Measurements from ENCODE around the gene RBM48.
"Not testable (repeated sequence)": the region's sequence is repeated elsewhere in the genome, so short reads cannot be mapped to it uniquely, and the experiment has no call there.

RBM48 gene

GRCh38 chr7:92513167-92513902 lies 15.3 kb upstream of the RBM48 start:
- DNase-seq (ENCODE audit: insufficient read length, low spot score) = no peak
- no peak for FAIRE-seq

DNA sequence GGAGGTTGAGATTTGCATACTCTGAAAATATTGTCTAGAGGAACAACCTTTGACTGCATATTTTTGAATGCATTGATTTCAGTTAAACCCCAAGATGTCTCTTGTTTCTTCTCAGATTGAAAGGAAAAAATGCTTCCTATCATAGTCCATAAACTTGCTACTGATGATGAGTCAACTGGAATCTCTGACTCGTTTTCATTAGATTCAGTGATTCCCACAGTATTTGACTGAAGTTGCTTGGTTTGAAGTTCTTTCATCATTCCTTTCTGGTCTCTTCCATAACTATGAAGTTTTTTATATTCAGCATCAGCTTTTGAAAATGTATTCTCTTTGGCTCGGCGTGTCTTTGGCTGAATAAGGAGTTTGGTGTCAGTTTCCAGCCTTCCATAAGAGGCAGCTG lies 11.0 kb upstream of the RBM48 start:
- TF ChIP-seq POLR2A (IDR thresholded peaks at IDR 0.05; ENCODE audit: low read depth, low read length) = no peak
- DNase-seq (ENCODE audit: insufficient read length, low spot score) = no peak
- peak; percentile 55 for FAIRE-seq

More at GRCh38 chr7:92513167-92513902, 15.3 kb upstream of the RBM48 start:
- TF ChIP-seq POLR2A (IDR thresholded peaks at IDR 0.05; ENCODE audit: low read depth, low read length) = no peak

GRCh38 chr7:92520024-92520423 lies 8.6 kb upstream of the RBM48 start:
- FAIRE-seq = no peak
- DNase-seq (ENCODE audit: insufficient read length, low spot score) = no peak
- TF ChIP-seq POLR2A (IDR thresholded peaks at IDR 0.05; ENCODE audit: low read depth, low read length) = no peak

GRCh38 chr7:92523110-92523509 lies 5.5 kb upstream of the RBM48 start:
- TF ChIP-seq POLR2A (IDR thresholded peaks at IDR 0.05; ENCODE audit: low read depth, low read length) = no peak
- DNase-seq (ENCODE audit: insufficient read length, low spot score) (no peak), FAIRE-seq (no peak)

DNA sequence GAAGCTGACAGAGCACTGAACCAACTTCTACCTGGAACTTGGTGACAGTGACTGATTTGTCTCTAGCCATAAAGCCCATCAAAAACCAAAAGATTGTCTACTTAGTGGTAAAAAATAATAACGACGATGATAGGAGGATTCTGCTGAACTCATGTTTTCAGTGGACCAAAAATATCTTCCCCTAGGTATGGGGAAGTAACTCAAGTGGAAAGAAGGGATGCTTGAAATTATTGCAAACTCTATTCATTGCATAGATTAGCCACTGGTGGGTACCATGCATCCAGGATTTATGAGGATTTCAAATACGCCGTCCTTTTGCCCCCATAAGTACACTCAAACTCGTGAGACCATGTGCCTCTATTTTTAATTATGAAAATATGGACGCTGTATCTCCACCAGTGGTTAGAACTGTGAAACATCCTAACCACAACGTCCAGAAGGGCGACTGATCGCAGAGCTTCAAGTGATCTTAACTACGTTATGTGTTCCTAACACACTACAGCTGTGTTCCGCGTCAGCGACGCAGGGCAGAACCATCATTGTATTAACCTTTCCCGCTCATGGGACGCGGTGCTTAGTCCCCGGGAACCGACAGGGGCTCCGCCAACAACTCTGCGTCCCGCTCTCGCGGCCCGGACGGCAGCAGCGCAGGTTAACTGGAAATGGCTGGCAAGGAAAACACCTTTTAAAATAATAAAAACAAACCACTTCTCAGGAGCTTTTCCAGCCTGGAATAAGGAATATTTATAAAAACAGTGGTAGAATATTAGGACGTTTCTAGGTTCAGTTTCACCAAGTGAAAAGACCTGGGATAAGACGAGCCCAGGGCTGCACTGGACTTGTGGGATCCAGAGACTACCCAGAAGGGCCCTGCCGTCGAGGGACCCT lies 1.1 kb upstream of the RBM48 start:
- FAIRE-seq (no peak), DNase-seq (ENCODE audit: insufficient read length, low spot score) (peak; percentile 37)
- TF ChIP-seq POLR2A (IDR thresholded peaks at IDR 0.05; ENCODE audit: low read depth, low read length) = no peak

DNA sequence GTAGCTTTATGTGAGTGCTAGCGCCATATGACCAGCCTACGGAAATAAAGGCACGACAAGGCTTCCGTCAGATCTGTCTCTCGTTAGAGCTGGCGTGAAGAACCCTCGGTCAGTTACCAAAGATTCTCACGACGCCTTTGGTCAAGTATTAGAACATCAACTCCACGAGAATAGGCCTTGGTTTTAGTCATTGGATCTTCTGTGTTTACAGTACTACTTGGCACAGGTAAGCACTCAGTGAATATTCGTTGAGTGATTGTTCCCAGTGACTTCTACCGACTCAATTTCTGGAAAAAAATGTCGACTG lies 316 bp downstream of the RBM48 start:
- FAIRE-seq = no peak
- DNase-seq (ENCODE audit: insufficient read length, low spot score) = no peak
- TF ChIP-seq POLR2A (IDR thresholded peaks at IDR 0.05; ENCODE audit: low read depth, low read length) = no peak

GRCh38 chr7:92534572-92534971 lies 6.0 kb downstream of the RBM48 start:
- TF ChIP-seq POLR2A (IDR thresholded peaks at IDR 0.05; ENCODE audit: low read depth, low read length) = no peak
- DNase-seq (ENCODE audit: insufficient read length, low spot score) (no peak), FAIRE-seq (no peak)

GRCh38 chr7:92543542-92543941 lies 14.9 kb downstream of the RBM48 start:
- FAIRE-seq = not testable (repeated sequence)

GRCh38 chr7:92545116-92545515 lies 16.5 kb downstream of the RBM48 start:
- FAIRE-seq; DNase-seq (ENCODE audit: insufficient read length, low spot score): not testable (repeated sequence)

More at GRCh38 chr7:92543542-92543941, 14.9 kb downstream of the RBM48 start:
- DNase-seq (ENCODE audit: insufficient read length, low spot score) = not testable (repeated sequence)

DNA sequence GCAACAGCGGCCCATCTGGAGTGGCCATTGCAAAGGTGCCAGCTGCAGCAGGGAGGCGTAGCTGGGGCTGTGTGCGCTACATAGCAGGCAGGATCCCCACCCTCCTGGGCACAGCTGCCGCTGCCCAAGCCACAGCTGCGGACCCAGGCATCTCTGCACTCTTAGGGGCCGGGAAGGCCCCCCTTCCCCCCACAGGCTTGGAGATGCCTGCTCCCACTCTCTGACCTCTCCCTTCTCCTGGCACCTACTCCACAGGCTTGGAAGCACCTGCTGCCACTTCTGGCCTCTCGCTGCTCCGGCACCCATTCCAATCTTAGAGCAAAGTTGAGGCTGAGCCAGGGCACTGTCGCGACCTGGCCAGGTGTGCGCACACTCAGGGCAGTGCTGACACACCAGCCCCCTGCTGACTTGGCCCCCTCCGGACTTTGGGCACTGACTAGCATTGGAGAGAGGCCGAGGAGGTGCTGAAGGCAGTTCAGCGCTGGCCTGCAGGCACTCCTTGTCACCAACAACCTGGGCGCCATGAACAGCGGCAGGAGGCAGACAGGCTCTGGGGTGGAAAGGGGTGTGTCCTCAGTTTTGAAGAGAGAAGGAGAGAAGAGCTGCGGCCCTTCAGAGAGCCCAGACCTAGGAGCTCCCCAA lies 18.4 kb downstream of the RBM48 start:
- no peak for FAIRE-seq
- TF ChIP-seq POLR2A (IDR thresholded peaks at IDR 0.05; ENCODE audit: low read depth, low read length) = no peak
- no peak for DNase-seq (ENCODE audit: insufficient read length, low spot score)

- no peak for TF ChIP-seq POLR2A (IDR thresholded peaks at IDR 0.05; ENCODE audit: low read depth, low read length)
- DNase-seq (ENCODE audit: insufficient read length, low spot score) = no peak
- no peak for FAIRE-seq
Measured at GRCh38 chr7:92547579-92547978, 19.0 kb downstream of the RBM48 start.

- DNase-seq (ENCODE audit: insufficient read length, low spot score) (no peak), FAIRE-seq (no peak)
- no peak for TF ChIP-seq POLR2A (IDR thresholded peaks at IDR 0.05; ENCODE audit: low read depth, low read length)
Measured at GRCh38 chr7:92550194-92550593, 21.6 kb downstream of the RBM48 start.

DNA sequence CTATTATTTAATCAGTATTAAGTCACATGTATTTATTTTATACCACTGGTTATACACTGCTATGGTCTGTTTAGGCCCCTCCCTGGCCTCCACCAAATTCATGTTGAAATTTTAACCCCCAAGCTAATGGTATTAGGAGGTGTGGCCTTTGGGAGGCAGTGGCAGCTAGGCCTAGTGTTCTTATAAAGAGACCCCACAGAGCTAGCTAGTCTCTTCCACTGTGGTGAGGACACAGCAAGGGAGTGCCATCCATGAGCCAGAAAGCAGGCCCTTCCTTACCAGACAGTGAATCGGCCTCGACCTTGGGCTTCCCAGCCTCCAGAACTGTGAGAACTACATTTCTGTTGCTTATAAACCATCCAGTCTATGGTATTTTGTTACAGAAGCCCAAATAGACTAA lies 28.7 kb downstream of the RBM48 start:
- no peak for DNase-seq (ENCODE audit: insufficient read length, low spot score)
- no peak for FAIRE-seq
- TF ChIP-seq POLR2A (IDR thresholded peaks at IDR 0.05; ENCODE audit: low read depth, low read length) = no peak

DNA sequence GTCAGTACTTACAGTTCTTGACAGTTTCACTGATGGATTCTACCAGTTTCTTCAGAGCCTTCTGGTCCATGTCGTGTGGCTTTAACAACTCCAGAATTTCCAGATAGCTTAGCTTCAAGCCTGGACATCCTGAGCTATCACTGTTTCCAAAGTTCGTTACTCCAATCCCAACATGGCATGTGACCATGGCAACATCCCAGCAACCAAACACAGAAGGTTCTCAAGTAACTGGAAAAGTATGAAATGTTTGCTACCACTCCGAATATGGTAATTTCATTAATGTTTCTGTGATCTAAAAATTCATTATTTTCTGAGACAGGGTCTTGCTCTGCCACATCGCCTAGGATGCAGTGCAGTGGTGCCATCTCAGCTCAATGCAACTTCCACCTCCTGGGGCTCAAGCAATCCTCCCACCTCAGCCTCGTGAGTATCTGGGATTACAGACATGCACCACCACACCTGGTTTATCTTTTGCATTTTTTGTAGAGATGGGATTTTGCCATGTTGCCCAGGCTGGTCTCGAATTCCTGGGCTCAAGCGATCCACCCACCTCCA lies 29.3 kb downstream of the RBM48 start:
- no peak for TF ChIP-seq POLR2A (IDR thresholded peaks at IDR 0.05; ENCODE audit: low read depth, low read length)
- no peak for FAIRE-seq
- no peak for DNase-seq (ENCODE audit: insufficient read length, low spot score)
